ENCODE measurements around the gene COL5A3.

GRCh38 chr19:10018786-10019185 is 8.5 kb upstream of the COL5A3 start:
- TF ChIP-seq CTCF (IDR thresholded peaks at IDR 0.05 in 8 of 11, conservative IDR thresholded peaks at IDR 0.05 in 3 of 11) (no peak), POLR2AphosphoS5 (IDR thresholded peaks at IDR 0.05) (no peak), POLR2A (IDR thresholded peaks at IDR 0.05) (no peak)

All from spleen (tissue), 7 donors.